HepG2 (cell line): Measurements from ENCODE around the gene RIN3. TPM values are rescaled to one million over a fixed set of nuclear protein-coding genes. Genes with fewer than 3 reads are reported as not detected.

Source experiments
- ATAC-seq: fragments of 200-7000 bp; cut with Tn5 transposase; 3 replicates; pipeline ENCODE4 v1.9.1; 2020; ENCODE audit warnings: mild to moderate bottlenecking, moderate library complexity
- BruUV-seq: library from RNA; stranded (reverse); fragments of 400-500 nt; replicated peaks from 2 replicates; lab custom pipeline; 2021; lab: Mats Ljungman, UMichigan
- CTCF ChIA-PET: fragments of 300-600 bp; formaldehyde crosslinking; extraction: SDS; loops from one replicate; lab custom pipeline; 2021; ENCODE audit warnings: low total read pairs, inconsistent platforms, low intra/inter-chr PET ratio; lab: Yijun Ruan, JAX
- POLR2A ChIA-PET: fragments of 350-600 bp; sonication (Branson Sonifier 250); formaldehyde crosslinking; loops from one replicate; lab custom pipeline; 2020; ENCODE audit warnings: antibody characterized with exemption, inconsistent platforms; lab: Yijun Ruan, JAX
- DNase-seq: peaks from one replicate; pipeline ENCODE4 v3.0.0-alpha.2; 2015; ENCODE audit warnings: low spot score
- FAIRE-seq: peaks from 3 replicates; lab custom pipeline; 2011; peaks lifted over from hg19 to GRCh38; lab: Jason Lieb, UNC
- H2AFZ ChIP-seq: one replicate; pipeline ENCODE4 v1.6.1; 2011; ENCODE audit warnings: low read length, inconsistent platforms
- H3K27ac ChIP-seq: fragments of 300-600 bp; 3 replicates; pipeline ENCODE4 v1.8.0; 2011; ENCODE audit warnings: mixed run types, mild to moderate bottlenecking, mixed read lengths, low read length, inconsistent platforms; ENCODE audit not compliant: insufficient read depth; ENCODE audit errors: extremely low read length
- H3K27me3 ChIP-seq, 2 experiments: fragments of 200-600 bp in 1 of 2; 2 replicates in 1 of 2; 3 replicates in 1 of 2; pipeline versions ENCODE4 v1.6.0 to v1.8.0; 2011; ENCODE audit warnings: low read length in 2 of 2, mild to moderate bottlenecking in 2 of 2, moderate library complexity in 2 of 2, inconsistent platforms in 1 of 2; ENCODE audit not compliant: insufficient read depth in 2 of 2, control insufficient read depth in 1 of 2
- H3K36me3 ChIP-seq, 2 experiments: fragments of 200-600 bp in 1 of 2; replicated peaks in 1 of 2; 2 replicates in 1 of 2; 3 replicates in 1 of 2; pipeline versions ENCODE4 v1.5.1 to v1.8.0; 2011; ENCODE audit warnings: low read length in 2 of 2, inconsistent platforms in 1 of 2; ENCODE audit not compliant: insufficient read depth in 2 of 2, control insufficient read depth in 1 of 2
- H3K4me1 ChIP-seq: 2 replicates; pipeline ENCODE4 v1.5.1; 2012; ENCODE audit warnings: low read length, inconsistent platforms; ENCODE audit not compliant: insufficient read depth
- H3K4me2 ChIP-seq: 2 replicates; pipeline ENCODE4 v1.6.0; 2011; ENCODE audit warnings: low read depth, low read length, inconsistent platforms
- H3K4me3 ChIP-seq, 3 experiments: fragments of 200-600 bp in 1 of 3; sonication (generic), shearing (Covaris generic) in 1 of 3; replicated peaks in 1 of 3; 2 replicates each; pipeline ENCODE4 v1.5.1; 2011 to 2016; ENCODE audit warnings: low read length in 3 of 3, inconsistent platforms in 2 of 3, low read depth in 2 of 3, mild to moderate bottlenecking in 2 of 3, control low read depth in 1 of 3, mixed read lengths in 1 of 3; ENCODE audit not compliant: insufficient read depth in 1 of 3
- H3K79me2 ChIP-seq: one replicate; pipeline ENCODE4 v1.6.1; 2011; ENCODE audit warnings: low read length, inconsistent platforms; ENCODE audit not compliant: insufficient read depth
- H3K9ac ChIP-seq: 2 replicates; pipeline ENCODE4 v1.6.0; 2011; ENCODE audit warnings: mild to moderate bottlenecking, low read depth, low read length, inconsistent platforms; ENCODE audit not compliant: insufficient read depth
- H3K9me3 ChIP-seq: 2 replicates; pipeline ENCODE4 v1.5.1; 2012; ENCODE audit warnings: mild to moderate bottlenecking, low read length
- H4K20me1 ChIP-seq: 2 replicates; pipeline ENCODE4 v1.6.0; 2011; ENCODE audit warnings: inconsistent platforms, mild to moderate bottlenecking, low read length, moderate library complexity; ENCODE audit not compliant: insufficient read depth
- ARID5B ChIP-seq: IDR thresholded peaks from 2 replicates; pipeline ENCODE4 v1.4.0; 2020; ENCODE audit warnings: mild to moderate bottlenecking, missing genetic modification reagents
- DMTF1 ChIP-seq: sonication (generic); formaldehyde crosslinking; IDR thresholded peaks from 2 replicates; pipeline ENCODE4 v1.4.0; 2020; ENCODE audit warnings: mild to moderate bottlenecking, missing genetic modification reagents
- FOXO4 ChIP-seq: sonication (generic); formaldehyde crosslinking; conservative IDR thresholded peaks from 2 replicates; pipeline ENCODE4 v1.8.1; 2023; ENCODE audit warnings: missing genetic modification reagents
- HOXA3 ChIP-seq: sonication (generic); formaldehyde crosslinking; IDR thresholded peaks from 2 replicates; pipeline ENCODE4 v1.5.0; 2020; ENCODE audit warnings: missing genetic modification reagents
- NFKBIZ ChIP-seq: IDR thresholded peaks from 2 replicates; pipeline ENCODE4 v1.6.1; 2018; ENCODE audit warnings: missing genetic modification reagents, missing compliant biosample characterization
- PBX2 ChIP-seq: IDR thresholded peaks from 2 replicates; pipeline ENCODE4 v1.6.1; 2016; ENCODE audit warnings: control low read depth
- TCF7 ChIP-seq: sonication (generic); IDR thresholded peaks from 2 replicates; pipeline ENCODE4 v1.6.1; 2016; ENCODE audit warnings: antibody characterized with exemption, low read depth
- ZIK1 ChIP-seq: sonication (generic); formaldehyde crosslinking; IDR thresholded peaks from 2 replicates; pipeline ENCODE4 v1.5.0; 2020; ENCODE audit warnings: mild to moderate bottlenecking, low read depth, missing genetic modification reagents, borderline replicate concordance
- ZNF570 ChIP-seq: sonication (generic); formaldehyde crosslinking; IDR thresholded peaks from 2 replicates; pipeline ENCODE4 v1.4.0; 2020; ENCODE audit warnings: mild to moderate bottlenecking, missing genetic modification reagents, borderline replicate concordance
- ZNF615 ChIP-seq: sonication (generic); formaldehyde crosslinking; IDR thresholded peaks from 2 replicates; pipeline ENCODE4 v1.5.0; 2020; ENCODE audit warnings: mild to moderate bottlenecking, missing genetic modification reagents, borderline replicate concordance
- ZNF674 ChIP-seq: sonication (generic); formaldehyde crosslinking; IDR thresholded peaks from 2 replicates; pipeline ENCODE4 v1.5.0; 2020; ENCODE audit warnings: low read depth, mild to moderate bottlenecking, missing genetic modification reagents
- ZNF839 ChIP-seq: sonication (generic); formaldehyde crosslinking; IDR thresholded peaks from 2 replicates; pipeline ENCODE4 v1.4.0; 2020; ENCODE audit warnings: missing genetic modification reagents, mild to moderate bottlenecking, borderline replicate concordance
- ZSCAN25 ChIP-seq: sonication (generic); formaldehyde crosslinking; IDR thresholded peaks from 2 replicates; pipeline ENCODE4 v1.8.0; 2022; ENCODE audit warnings: mild to moderate bottlenecking, missing genetic modification reagents
- WGBS: methylation state at CpG from one replicate; pipeline ENCODE4 v1.1.6; 2017; ENCODE audit warnings: low lambda C conversion rate; 5-methylcytosine and 5-hydroxymethylcytosine counted together
- in situ Hi-C: cut with HindIII; loops from 2 replicates; pipeline ENCODE4 v1.10.0; 2017; ENCODE audit warnings: low pct_unique_long_range_greater_than_20kb; ENCODE audit not compliant: extremely low pct_ligation_motif_present
- intact Hi-C: fragments of 100-400 bp; cut with micrococcal nuclease; formaldehyde crosslinking; loops from one replicate; pipeline ENCODE4 v1.10.0; 2022; ENCODE audit not compliant: unreplicated experiment
- polyA plus RNA-seq, 8 experiments: library from polyadenylated mRNA; depleted of rRNA in 3 of 8; stranded (reverse) in 7 of 8; unstranded in 1 of 8; fragments of >200 nt; fragmentation: Illumina TruSeq in 4 of 8; extraction: Trizol in 4 of 8; gene quantifications; 2 replicates each; pipeline versions ENCODE4 v1.2.1 to v1.2.3, GENCODE V29; 2011 to 2016; ENCODE audit warnings: low read depth in 4 of 8, missing spikeins in 1 of 8, mixed read lengths in 1 of 8; ENCODE audit not compliant: insufficient read depth in 1 of 8
- total RNA-seq, 5 experiments: library from RNA; depleted of rRNA; stranded (reverse); fragments of >200 nt; fragmentation: Illumina TruSeq; extraction: Trizol; gene quantifications; 2 replicates each; pipeline ENCODE4 v1.2.3, GENCODE V29; 2016; ENCODE audit warnings: low read depth in 1 of 5

RIN3 gene
- total and polyA plus RNA-seq, 2 of the 13 experiments (the other 11 are each of a cell fraction or from before 2014, with no cell fraction given): 2.3 to 3.6 TPM

GRCh38 chr14:92542766-92543554 lies 29.4 kb downstream of the RIN3 start:
- DNase-seq (no peak), FAIRE-seq (no peak), ATAC-seq (no peak)
- BruUV-seq: no TSS peak
- H3K4me2 ChIP-seq: no peak overlapping the region
- ChIA-PET POLR2A (interaction anchor here (0.6 kb wide), 1 partner anchor 457 kb away, joined by 4 read pairs; no protein-coding TSS in a partner anchor), CTCF (no interaction called here)
- no peak overlapping the region for H3K9ac ChIP-seq
- peaks cover 9% of the 10 kb centered on the region for H3K79me2 ChIP-seq
- no peaks in the 10 kb centered on the region for H3K36me3 ChIP-seq
- no peak overlapping the region for H3K27ac ChIP-seq
- H3K9me3 ChIP-seq: no peaks in the 10 kb centered on the region
- H3K4me3 ChIP-seq: no peak overlapping the region
- H2AFZ ChIP-seq: no peak overlapping the region
- intact Hi-C loops (no loop called here), in situ Hi-C loops (no loop called here)
- WGBS: 81% methylated on average over 8 of the region's 8 CpGs
- H3K27me3 ChIP-seq: no peaks in the 10 kb centered on the region
- no peaks in the 10 kb centered on the region for H4K20me1 ChIP-seq
- peaks cover 28% of the 10 kb centered on the region for H3K4me1 ChIP-seq
- TF ChIP-seq DMTF1 (CRISPR knock-in tag): no peak
- no peak for TF ChIP-seq ARID5B (CRISPR knock-in tag)
- no peak for TF ChIP-seq HOXA3 (CRISPR knock-in tag)
- no peak for TF ChIP-seq ZSCAN25 (CRISPR knock-in tag)
- no peak for TF ChIP-seq ZNF674 (CRISPR knock-in tag)
- TF ChIP-seq TCF7: no peak
- no peak for TF ChIP-seq FOXO4 (CRISPR knock-in tag)
- TF ChIP-seq ZNF570 (CRISPR knock-in tag): no peak
- TF ChIP-seq ZNF839 (CRISPR knock-in tag): no peak
- TF ChIP-seq PBX2 (CRISPR knock-in tag): no peak
- TF ChIP-seq ZIK1 (CRISPR knock-in tag): no peak
- no peak for TF ChIP-seq NFKBIZ (CRISPR knock-in tag)
- no peak for TF ChIP-seq ZNF615
